GM12878 (cell line): ENCODE measurements around the gene XPNPEP1. TPM values are rescaled to one million over a fixed set of nuclear protein-coding genes. Genes with fewer than 3 reads are reported as not detected.

Experiments
- ATAC-seq: fragments of 200-7000 bp; cut with Tn5 transposase; 3 replicates; pipeline ENCODE4 v1.9.1; 2020; ENCODE audit warnings: mild to moderate bottlenecking, moderate library complexity
- BruUV-seq: library from RNA; stranded (reverse); fragments of 400-500 nt; replicated peaks from 2 replicates; lab custom pipeline; 2021; lab: Mats Ljungman, UMichigan
- CTCF ChIA-PET: fragments of 300-600 bp; sonication (Branson Sonifier 250); formaldehyde crosslinking; extraction: SDS; loops from one replicate; lab custom pipeline; 2021; ENCODE audit warnings: inconsistent platforms; lab: Yijun Ruan, JAX
- POLR2A ChIA-PET: fragments of 350-600 bp; formaldehyde crosslinking; extraction: SDS; loops from one replicate; lab custom pipeline; 2021; ENCODE audit warnings: inconsistent platforms; lab: Charles Lee
- RAD21 ChIA-PET: fragments of 300-600 bp; sonication (Branson Sonifier 250); formaldehyde crosslinking; loops from one replicate; lab custom pipeline; 2023; ENCODE audit warnings: antibody characterized with exemption; ENCODE audit not compliant: unreplicated experiment; lab: Charles Lee
- SMC1A ChIA-PET: fragments of 300-600 bp; sonication (Branson Sonifier 250); formaldehyde crosslinking; loops from one replicate; lab custom pipeline; 2023; ENCODE audit not compliant: unreplicated experiment, uncharacterized antibody; lab: Charles Lee
- DNase-seq: peaks from one replicate; pipeline ENCODE4 v3.0.0-alpha.2; 2011; ENCODE audit warnings: low read depth, low spot score
- FAIRE-seq: peaks from 3 replicates; lab custom pipeline; 2011; peaks lifted over from hg19 to GRCh38; lab: Jason Lieb, UNC
- H2AFZ ChIP-seq: 2 replicates; pipeline ENCODE4 v1.6.0; 2011; ENCODE audit warnings: low read depth, low read length, control low read depth; ENCODE audit not compliant: control insufficient read depth
- H3K27ac ChIP-seq: 2 replicates; pipeline ENCODE4 v1.5.1; 2011; ENCODE audit warnings: control low read depth; ENCODE audit not compliant: control insufficient read depth, insufficient read depth
- H3K27me3 ChIP-seq, 2 experiments: replicated peaks in 1 of 2; 2 replicates each; pipeline versions ENCODE4 v1.6.0 to v1.6.1; 2011; ENCODE audit warnings: low read length in 1 of 2; ENCODE audit not compliant: control insufficient read depth in 2 of 2, insufficient read depth in 2 of 2
- H3K36me3 ChIP-seq, 2 experiments: 2 replicates each; pipeline ENCODE4 v1.5.1; 2011; ENCODE audit warnings: low read length in 1 of 2; ENCODE audit not compliant: control insufficient read depth in 2 of 2, insufficient read depth in 2 of 2
- H3K4me1 ChIP-seq: 2 replicates; pipeline ENCODE4 v1.6.1; 2011; ENCODE audit warnings: mild to moderate bottlenecking, low read length, moderate library complexity, mixed read lengths; ENCODE audit not compliant: control insufficient read depth, insufficient read depth
- H3K4me2 ChIP-seq: 2 replicates; pipeline ENCODE4 v1.6.0; 2011; ENCODE audit warnings: control low read depth; ENCODE audit not compliant: control insufficient read depth, insufficient read depth
- H3K4me3 ChIP-seq: fragments of 200-600 bp; sonication (generic); 2 replicates; pipeline ENCODE4 v1.5.1; 2016
- H3K79me2 ChIP-seq: 2 replicates; pipeline ENCODE4 v1.6.0; 2011; ENCODE audit warnings: low read length; ENCODE audit not compliant: control insufficient read depth, insufficient read depth
- H3K9ac ChIP-seq: 2 replicates; pipeline ENCODE4 v1.8.0; 2011; ENCODE audit warnings: low read length, control low read depth, mixed read lengths; ENCODE audit not compliant: control insufficient read depth, insufficient read depth
- H3K9me3 ChIP-seq: replicated peaks from 3 replicates; pipeline ENCODE4 v1.5.1; 2011; ENCODE audit warnings: mild to moderate bottlenecking, low read length; ENCODE audit not compliant: control insufficient read depth, insufficient read depth
- H4K20me1 ChIP-seq: 2 replicates; pipeline ENCODE4 v1.6.0; 2011; ENCODE audit not compliant: control insufficient read depth, insufficient read depth
- BACH1 ChIP-seq: fragments of 450-650 bp; IDR thresholded peaks from 2 replicates; pipeline ENCODE4 v1.6.1; 2017; ENCODE audit warnings: mild to moderate bottlenecking, borderline replicate concordance
- BHLHE40 ChIP-seq, 2 experiments: fragments of 450-650 bp in 1 of 2; IDR thresholded peaks; 2 replicates each; pipeline ENCODE4 v1.6.1; 2011 to 2017; ENCODE audit warnings: low read depth in 2 of 2, borderline replicate concordance in 1 of 2, improper control_type of control experiment in 1 of 2, low read length in 1 of 2, mild to moderate bottlenecking in 1 of 2
- CHD1 ChIP-seq: IDR thresholded peaks from 2 replicates; pipeline ENCODE4 v1.6.1; 2012; ENCODE audit warnings: low read depth, low read length, improper control_type of control experiment
- MEF2A ChIP-seq: IDR thresholded peaks from 2 replicates; pipeline ENCODE4 v1.6.1; 2011; ENCODE audit warnings: low read depth, mild to moderate bottlenecking, low read length, moderate library complexity; ENCODE audit not compliant: insufficient read depth
- MYB ChIP-seq: fragments of 150-350 bp; IDR thresholded peaks from 2 replicates; pipeline ENCODE4 v1.6.1; 2014; ENCODE audit warnings: mild to moderate bottlenecking, low read depth, low read length, borderline replicate concordance
- NFIC ChIP-seq: IDR thresholded peaks from 2 replicates; pipeline ENCODE4 v1.6.1; 2012; ENCODE audit warnings: low read depth, mild to moderate bottlenecking, inconsistent platforms, low read length, moderate library complexity
- NFYB ChIP-seq: IDR thresholded peaks from 2 replicates; pipeline ENCODE4 v1.6.1; 2011; ENCODE audit warnings: low read depth, mild to moderate bottlenecking, low read length, improper control_type of control experiment, moderate library complexity; ENCODE audit not compliant: insufficient read depth
- PKNOX1 ChIP-seq: fragments of 450-650 bp; IDR thresholded peaks from 2 replicates; pipeline ENCODE4 v1.6.1; 2016; ENCODE audit warnings: mild to moderate bottlenecking
- SIX5 ChIP-seq: IDR thresholded peaks from 2 replicates; pipeline ENCODE4 v1.6.1; 2011; ENCODE audit warnings: mild to moderate bottlenecking, low read depth, low read length, moderate library complexity; ENCODE audit not compliant: severe bottlenecking
- SUZ12 ChIP-seq: fragments of 200-600 bp; sonication (generic); IDR thresholded peaks from one replicate; pipeline ENCODE4 v1.6.1; 2018; ENCODE audit warnings: antibody characterized with exemption, mild to moderate bottlenecking; ENCODE audit not compliant: unreplicated experiment
- USF1 ChIP-seq: IDR thresholded peaks from 2 replicates; pipeline ENCODE4 v1.6.1; 2011; ENCODE audit warnings: borderline replicate concordance, low read depth, mild to moderate bottlenecking, moderate library complexity, mixed read lengths, low read length; ENCODE audit not compliant: insufficient read depth; ENCODE audit errors: extremely low read length
- ZBTB40 ChIP-seq: fragments of 450-650 bp; IDR thresholded peaks from 2 replicates; pipeline ENCODE4 v1.6.1; 2016; ENCODE audit warnings: mild to moderate bottlenecking, moderate library complexity, borderline replicate concordance
- ZNF622 ChIP-seq: fragments of 450-650 bp; IDR thresholded peaks from 2 replicates; pipeline ENCODE4 v1.6.1; 2017; ENCODE audit warnings: mild to moderate bottlenecking, inconsistent platforms
- WGBS: methylation state at CpG from one replicate; pipeline ENCODE4 v1.1.6; 2016; ENCODE audit warnings: low lambda C conversion rate; ENCODE audit not compliant: insufficient replicate concordance, insufficient coverage; ENCODE audit errors: missing lambda C conversion rate; 5-methylcytosine and 5-hydroxymethylcytosine counted together
- in situ Hi-C: fragments of 300-500 bp; cut with MboI; formaldehyde crosslinking; loops from 9 replicates; pipeline ENCODE4 v1.14.3; 2018; ENCODE audit warnings: mixed read lengths
- intact Hi-C: fragments of 100-400 bp; cut with micrococcal nuclease; formaldehyde crosslinking; loops from one replicate; pipeline ENCODE4 v1.14.2; 2022; ENCODE audit not compliant: unreplicated experiment
- polyA plus RNA-seq, 11 experiments: library from polyadenylated mRNA; depleted of rRNA in 4 of 11; unstranded in 6 of 11; stranded (reverse) in 5 of 11; fragments of >200 nt; fragmentation: Nextera tagmentation in 4 of 11; fragmentation: Illumina TruSeq in 1 of 11; extraction: Ambion mirVana in 4 of 11; extraction: Trizol in 1 of 11; gene quantifications; 1 replicate in 1 of 11; 2 replicates in 10 of 11; pipeline versions ENCODE4 v1.2.1 to v1.2.3, GENCODE V29; 2011 to 2016; ENCODE audit warnings: inconsistent platforms in 2 of 11, missing spikeins in 2 of 11, low read depth in 1 of 11
- total RNA-seq, 4 experiments: library from RNA; depleted of rRNA in 3 of 4; stranded (reverse); fragments of >200 nt in 3 of 4; fragmentation: Illumina TruSeq in 1 of 4; extraction: Trizol in 1 of 4; gene quantifications; 2 replicates each; pipeline versions ENCODE4 v1.2.1 to v1.2.3, GENCODE V29; 2013 to 2021

Gene XPNPEP1
- total and polyA plus RNA-seq, 10 of the 15 experiments (the other 5 are each of a cell fraction or from before 2014, with no cell fraction given): 22.7 to 108 (median 43.5) TPM

- no TSS peak for BruUV-seq
- 100% methylated on average over 1 of the region's 1 CpG for WGBS
Measured at GRCh38 chr10:109859221-109859620, 64.1 kb downstream of the XPNPEP1 start.

More at GRCh38 chr10:109859221-109859620, 64.1 kb downstream of the XPNPEP1 start:
- no peak for TF ChIP-seq MYB
- no peak for TF ChIP-seq PKNOX1
- TF ChIP-seq NFYB: no peak
- no peak for TF ChIP-seq MEF2A
- no peak for TF ChIP-seq USF1
- no peak for TF ChIP-seq NFIC
- TF ChIP-seq BHLHE40 (IDR thresholded peaks at IDR 0.05; ENCODE audit: borderline replicate concordance in 1 of 2, low read depth in 2 of 2, low read length in 1 of 2): no peak
- no peak for TF ChIP-seq SUZ12
- no peak for TF ChIP-seq SIX5
- TF ChIP-seq CHD1: no peak
- TF ChIP-seq ZBTB40: no peak
- TF ChIP-seq ZNF622: no peak
- no peak for TF ChIP-seq BACH1
- TF ChIP-seq, all 136 proteins: peak for 0
- intact Hi-C loops (no loop called here), in situ Hi-C loops (no loop called here)
- no peaks in the 10 kb centered on the region for H3K4me1 ChIP-seq
- no peak overlapping the region for H3K4me2 ChIP-seq
- ChIA-PET SMC1A (interaction anchor here (1.3 kb wide), 1 partner anchor 14 kb away, joined by 3 read pairs; no protein-coding TSS in a partner anchor), POLR2A (no interaction called here), RAD21 (no interaction called here), CTCF (no interaction called here)
- H3K4me3 ChIP-seq: no peak overlapping the region
- H3K79me2 ChIP-seq: no peaks in the 10 kb centered on the region
- no peaks in the 10 kb centered on the region for H3K27me3 ChIP-seq
- H3K9ac ChIP-seq: no peak overlapping the region
- H2AFZ ChIP-seq: no peak overlapping the region
- FAIRE-seq: no peak
- H3K9me3 ChIP-seq: no peaks in the 10 kb centered on the region; the same call in 2 of the 3 replicates
- ATAC-seq: no peak
- no peaks in the 10 kb centered on the region for H4K20me1 ChIP-seq
- no peaks in the 10 kb centered on the region; a peak in 1 of 4 replicates for H3K36me3 ChIP-seq
- no peak overlapping the region for H3K27ac ChIP-seq
- no peak for DNase-seq
